HG03135 (cell line): ENCODE measurements around the gene C6orf15.

Experiments used
- ATAC-seq: cut with Tn5 transposase; IDR thresholded peaks from one replicate; pipeline ENCODE4 v1.9.1; 2021; ENCODE audit warnings: mild to moderate bottlenecking, moderate library complexity; ENCODE audit not compliant: unreplicated experiment

Gene C6orf15

GRCh38 chr6:31131595-31131994 lies 19.2 kb upstream of the C6orf15 start:
- ATAC-seq = no peak

DNA sequence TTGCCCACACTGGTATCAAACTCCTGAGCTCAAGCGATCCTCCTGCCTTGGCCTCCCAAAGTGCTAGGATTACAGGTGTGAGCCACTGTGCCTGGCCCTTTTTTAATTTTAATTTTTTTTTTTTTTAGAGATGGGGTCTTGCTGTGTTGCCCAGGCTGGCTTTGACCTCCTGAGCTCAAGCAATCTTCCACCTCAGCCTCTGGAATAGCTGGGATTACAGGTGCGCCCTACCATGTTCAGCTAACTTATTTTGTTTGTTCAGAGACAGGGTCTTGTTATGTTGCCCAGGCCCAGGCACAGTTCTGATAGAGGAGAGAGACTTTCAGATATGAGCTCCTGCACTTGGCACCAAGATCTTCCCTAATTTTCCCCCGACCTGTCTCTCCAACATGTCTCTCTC lies 18.4 kb upstream of the C6orf15 start:
- ATAC-seq = no peak

GRCh38 chr6:31129130-31129529 lies 16.8 kb upstream of the C6orf15 start:
- ATAC-seq = no peak

DNA sequence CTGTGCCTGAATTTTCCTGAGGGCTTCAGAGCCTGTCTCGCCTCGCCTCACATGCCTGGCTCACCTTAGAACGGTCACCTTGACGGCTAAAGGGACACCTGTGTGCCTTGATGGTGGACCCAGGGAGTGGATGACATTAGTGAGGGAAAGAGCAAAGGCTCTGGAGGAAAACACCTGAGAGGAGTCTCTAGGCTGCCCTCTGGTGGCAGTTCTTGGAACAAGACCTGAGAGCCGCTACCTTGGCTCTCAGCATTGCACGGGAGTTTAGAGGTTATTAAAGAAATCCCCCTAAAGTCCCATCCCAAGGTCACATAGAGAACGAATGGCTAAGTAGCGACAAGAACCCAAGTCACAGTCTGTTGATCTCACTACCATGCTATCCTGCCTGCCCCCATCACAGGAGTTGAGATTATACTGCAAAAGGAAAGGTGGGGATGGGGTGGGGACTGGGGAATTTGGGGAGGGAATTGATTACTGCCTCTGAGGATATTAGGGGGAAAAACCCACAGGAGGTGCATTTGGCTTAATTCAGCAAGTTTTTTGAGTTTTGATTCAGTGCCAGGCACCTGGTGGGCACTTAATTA lies 15.8 kb upstream of the C6orf15 start:
- no peak for ATAC-seq

DNA sequence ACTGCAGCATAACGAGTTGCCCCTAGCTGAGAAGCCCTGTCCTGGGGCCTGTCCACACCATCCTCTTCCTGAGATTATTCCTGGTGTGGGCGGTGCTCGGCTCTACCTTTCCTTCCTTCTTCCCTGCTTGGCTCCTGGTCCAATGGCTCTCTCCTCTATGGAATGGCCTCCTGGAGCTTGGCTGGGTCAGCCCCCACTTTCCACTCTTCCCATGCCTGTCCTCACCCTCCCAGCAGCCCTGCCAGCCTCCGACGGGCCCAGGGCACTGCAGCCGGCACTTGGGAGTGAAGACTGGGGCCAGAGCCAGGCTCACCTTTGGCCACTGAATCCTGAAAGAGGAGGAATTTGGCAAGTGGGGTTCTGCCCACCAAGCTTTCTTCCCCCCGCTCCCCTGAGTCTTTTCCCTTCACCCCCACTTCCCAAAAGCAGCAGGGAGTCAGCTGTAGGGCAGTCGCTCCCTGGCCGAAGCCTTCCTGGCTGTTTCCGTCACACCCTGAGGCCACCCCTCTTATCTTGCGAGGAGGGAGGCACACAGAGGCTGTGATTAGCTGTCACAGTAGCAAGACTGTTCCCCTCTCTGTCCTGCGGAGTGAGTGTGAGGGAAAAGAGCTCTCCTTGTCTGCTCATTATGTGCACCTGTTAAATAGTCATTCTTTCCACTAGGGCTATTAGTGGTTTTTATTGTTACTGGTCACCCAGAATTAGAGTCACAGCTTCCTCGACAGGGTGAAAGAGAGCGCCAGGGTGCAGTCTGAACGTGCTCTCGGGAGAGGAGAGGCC lies 14.2 kb upstream of the C6orf15 start:
- ATAC-seq = no peak

- ATAC-seq = no peak
These were observed 13.4 kb upstream of the C6orf15 start for GRCh38 chr6:31125586-31126363.

GRCh38 chr6:31125162-31125561 lies 12.8 kb upstream of the C6orf15 start:
- no peak for ATAC-seq

DNA sequence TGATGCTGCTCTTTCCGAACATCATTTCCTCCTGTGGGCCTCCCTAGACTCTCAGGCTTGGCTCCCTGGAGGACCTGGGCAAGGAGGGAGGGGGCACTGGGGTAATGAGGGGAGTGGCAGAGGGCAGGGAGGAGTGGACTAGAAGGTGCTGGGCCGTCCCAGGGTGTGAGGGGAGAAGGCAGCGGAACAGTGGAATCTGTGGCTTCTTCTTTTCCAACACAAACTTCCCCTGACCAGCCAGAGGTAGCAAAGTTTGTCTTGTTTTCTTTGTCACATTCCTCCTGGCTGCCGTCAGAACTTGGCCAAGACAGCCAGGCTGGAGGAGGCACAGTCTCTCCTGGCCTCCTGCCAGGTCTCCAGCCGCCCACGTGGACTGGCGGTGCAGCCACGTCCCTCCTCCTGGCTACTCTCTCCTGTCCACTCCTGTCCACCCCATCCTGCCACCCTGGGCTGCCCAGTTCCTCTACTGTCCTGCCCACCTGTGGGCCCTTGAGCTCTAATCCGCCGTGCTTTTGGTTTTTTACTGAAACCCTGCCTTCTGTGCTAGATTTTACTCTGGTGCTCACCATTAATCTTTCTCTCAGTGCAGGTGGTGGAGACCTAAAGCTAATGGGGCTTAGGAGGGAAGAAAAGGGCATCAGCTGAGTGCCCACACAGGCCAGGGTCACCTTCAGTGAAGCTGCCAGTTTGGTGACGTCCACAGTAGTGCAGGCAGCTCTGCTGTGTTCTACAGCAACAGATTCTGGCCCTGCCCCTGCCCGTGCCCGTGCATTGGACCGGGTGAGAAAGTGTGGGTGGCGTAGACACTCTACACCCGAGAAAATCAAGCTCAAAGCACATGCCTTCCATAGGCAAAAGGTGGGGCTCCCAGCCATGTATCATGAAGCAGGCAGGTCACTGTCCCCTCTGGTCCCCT lies 10.7 kb upstream of the C6orf15 start:
- ATAC-seq = no peak

- ATAC-seq = no peak
These were observed 8.9 kb upstream of the C6orf15 start for GRCh38 chr6:31121131-31121790.

DNA sequence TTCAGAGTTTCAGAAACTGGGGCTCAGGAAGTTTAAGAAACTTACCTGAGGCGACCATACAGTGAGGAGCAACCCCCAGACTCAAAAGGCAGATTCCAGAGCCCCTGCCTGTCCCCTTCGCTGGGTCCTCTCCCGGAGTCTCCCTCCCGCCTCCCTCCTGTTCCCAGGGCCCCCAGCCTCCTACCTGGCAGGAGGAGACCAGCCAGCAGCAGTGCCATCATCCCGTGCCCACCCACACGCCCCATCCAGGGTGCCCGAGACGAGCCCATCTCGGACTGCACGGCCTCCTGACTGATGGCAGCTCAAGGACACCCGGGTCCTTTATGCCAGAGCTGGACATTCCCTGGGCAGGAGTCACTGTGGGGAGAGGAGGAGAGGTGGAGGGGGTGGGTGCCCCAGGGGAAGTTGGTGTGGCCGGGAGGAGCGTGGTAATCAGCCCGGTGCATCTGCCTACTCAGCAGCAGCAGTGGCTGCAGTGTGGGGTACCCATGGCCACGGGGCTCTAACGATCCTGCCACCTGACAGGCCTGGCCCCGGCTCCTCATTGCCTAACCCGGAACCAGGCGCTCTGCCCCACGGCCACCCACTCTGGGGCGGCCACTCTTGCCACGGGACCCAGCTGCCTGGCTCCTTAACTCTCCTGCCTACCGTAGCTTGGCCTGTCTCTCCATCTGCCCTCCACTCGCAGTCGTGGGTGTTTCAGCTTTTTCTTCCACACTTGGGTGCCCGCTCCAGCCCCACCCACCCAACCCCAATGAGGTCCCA lies 8.0 kb upstream of the C6orf15 start, which contains the start of gene CDSN:
CDSN (minus strand) TSS at position 296 of the 765 bp plus-strand sequence; CDS start at position 269, 27 bp downstream.
- ATAC-seq = no peak

DNA sequence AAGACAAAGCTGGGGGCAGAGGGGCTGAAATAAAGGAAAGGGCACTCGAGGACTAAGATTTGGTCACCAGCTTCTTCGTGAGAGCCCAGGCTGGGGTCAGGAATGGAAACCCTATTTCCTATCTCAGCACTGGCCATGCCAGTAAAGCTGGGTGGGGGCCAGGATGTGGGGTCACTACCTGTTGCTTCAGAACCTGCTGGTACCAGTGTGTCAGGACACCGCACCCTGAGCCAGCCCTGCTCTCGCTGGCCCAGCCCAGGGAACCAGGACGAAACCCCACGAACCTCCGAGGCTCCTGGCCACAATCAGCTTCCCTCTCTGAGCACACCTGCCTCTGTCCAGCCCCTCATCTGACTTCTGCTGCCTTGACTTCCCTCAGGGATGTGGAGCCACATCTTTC lies 5.8 kb upstream of the C6orf15 start:
- no peak for ATAC-seq

DNA sequence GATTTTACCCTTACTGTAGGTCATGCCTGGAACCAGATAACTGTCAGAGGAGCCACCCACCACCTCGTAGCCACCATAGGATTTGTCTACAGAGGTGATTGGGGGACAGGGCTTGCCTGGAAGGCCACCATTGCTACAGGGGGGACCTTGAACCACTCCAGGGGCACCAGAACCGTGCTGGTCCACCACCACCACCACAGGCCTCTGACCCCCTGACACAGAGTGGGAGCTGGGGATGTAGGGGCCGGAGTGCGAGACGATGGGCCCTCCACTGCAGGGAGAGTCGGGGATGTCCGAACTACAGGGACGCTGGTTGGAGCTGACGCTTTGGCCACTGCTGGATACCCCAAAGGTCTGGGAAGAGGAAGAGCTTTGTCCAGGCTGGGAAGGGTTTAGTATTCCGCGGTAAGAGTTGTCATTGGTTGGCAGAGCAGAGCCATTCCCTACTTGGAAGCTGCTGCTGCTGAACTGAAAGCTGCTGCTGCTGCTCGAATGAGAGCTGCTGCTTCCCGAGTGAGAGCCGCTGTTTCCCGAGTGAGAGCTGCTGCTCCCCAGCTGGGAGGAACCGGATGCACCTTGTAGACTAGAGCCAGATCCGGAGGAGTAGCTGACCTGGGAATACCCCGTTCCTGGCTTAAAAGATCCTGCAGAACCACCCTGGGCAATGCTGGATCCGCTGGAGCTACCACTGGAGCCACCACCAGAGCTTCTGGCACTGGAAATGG lies 4.4 kb upstream of the C6orf15 start:
- no peak for ATAC-seq

DNA sequence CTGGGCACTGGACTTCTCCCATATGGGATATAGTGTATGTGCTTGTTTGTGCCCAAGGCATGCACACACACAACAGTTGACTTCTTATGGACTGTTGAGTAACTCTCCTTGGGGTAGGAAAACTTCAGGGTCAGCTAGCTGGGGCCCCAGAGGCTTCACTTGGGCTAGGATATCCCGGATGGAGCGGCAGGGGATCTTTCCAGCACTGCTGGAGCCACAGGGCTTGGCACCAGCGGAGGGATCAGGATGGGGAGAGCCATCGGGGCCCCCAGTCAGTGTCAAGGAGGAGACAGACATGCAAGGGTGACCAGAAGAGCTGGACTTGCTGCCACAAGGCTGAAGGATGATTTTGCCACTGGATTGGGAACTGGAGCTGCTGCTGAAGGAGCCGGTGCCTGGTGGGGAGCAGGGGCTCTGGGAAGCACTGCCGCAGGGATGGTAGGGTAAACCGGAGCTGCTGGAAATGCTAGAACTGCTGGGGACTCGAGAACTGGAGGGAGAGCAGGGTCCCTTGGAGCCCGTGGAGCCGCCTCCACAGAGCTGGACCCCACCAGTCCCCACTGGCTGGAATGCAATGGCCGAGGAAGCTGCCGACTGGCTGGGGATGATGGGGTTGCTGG lies 3.7 kb upstream of the C6orf15 start:
- ATAC-seq = no peak

DNA sequence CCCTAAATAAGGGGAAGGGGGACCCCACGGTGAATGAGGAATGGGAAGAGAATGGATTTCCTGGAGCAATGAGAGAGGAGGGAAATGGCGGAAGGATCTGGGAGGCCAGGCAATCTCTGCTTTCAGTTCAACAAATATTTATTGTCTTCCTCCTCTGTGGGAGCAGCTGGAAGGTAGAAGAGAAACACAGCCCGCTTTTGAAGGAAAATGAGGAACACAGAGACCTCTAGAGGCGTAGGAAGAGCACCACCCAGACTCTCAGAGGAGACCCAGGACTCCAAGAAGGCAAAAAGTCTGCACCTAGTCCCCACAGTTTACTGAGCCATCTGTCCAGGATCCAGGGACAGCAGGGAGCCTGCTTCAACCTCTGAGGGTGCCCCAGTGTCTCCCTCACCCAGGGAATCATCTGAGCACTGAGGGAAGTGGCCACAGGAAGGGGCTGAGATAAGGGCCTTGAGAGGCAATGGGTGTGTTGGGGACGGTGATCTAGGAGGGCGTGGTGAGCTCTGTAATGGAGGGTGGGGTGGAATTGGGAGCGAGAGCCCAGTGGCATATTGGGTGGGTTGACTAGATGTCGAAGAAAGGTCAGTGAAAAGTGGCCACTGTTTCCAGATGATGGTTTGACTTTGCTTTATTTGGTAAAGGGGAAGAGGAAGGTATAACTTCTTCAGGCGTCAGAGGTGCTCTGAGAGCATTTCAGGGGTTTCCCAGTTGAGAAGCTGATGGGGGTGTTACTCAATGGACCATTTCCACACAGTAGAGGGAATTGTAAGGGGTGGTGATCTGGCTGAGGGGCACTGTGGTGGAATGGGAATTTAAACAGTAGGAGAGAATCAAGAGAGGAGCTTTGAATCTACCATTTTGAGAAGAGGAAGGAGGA lies 2.8 kb upstream of the C6orf15 start:
- ATAC-seq = no peak

GRCh38 chr6:31114541-31114878 lies 2.1 kb upstream of the C6orf15 start, which contains the start of gene PSORS1C1:
Gene PSORS1C1 (plus strand): TSS chr6:31114800. CDS start chr6:31129633, 14,833 bp downstream.
- ATAC-seq = no peak

DNA sequence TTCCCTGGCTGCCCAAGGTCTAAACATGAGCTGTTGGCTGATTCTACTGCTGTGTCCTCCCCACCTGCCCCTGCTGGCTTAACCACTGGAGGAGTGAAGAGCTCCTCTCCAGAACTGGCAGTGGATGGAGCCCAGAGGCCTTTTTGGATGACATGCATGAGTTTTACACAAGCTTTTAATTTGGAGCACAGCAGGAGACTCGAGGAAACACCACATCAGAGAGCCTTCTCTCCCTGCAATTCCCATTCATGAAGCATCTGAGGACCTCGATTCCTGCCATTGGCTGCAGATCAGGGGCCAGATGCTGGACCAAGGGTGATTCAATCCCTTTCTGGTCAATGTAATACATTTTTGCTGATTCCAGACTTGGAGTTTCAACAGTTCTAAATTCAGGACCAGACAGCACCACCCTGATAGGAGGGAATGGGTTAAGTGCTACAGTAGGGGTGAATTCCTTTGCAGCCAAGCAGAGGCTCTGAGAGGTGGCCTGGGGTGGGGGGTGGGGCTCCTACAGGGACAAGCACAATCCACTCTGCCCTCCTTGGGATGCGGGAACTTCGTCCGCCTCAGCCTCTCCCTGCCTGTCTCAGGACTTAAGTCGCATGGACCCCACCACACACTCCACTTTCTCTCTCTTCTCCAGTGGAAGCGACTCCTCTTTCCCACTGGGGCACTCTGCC lies 1.6 kb upstream of the C6orf15 start:
- no peak for ATAC-seq

DNA sequence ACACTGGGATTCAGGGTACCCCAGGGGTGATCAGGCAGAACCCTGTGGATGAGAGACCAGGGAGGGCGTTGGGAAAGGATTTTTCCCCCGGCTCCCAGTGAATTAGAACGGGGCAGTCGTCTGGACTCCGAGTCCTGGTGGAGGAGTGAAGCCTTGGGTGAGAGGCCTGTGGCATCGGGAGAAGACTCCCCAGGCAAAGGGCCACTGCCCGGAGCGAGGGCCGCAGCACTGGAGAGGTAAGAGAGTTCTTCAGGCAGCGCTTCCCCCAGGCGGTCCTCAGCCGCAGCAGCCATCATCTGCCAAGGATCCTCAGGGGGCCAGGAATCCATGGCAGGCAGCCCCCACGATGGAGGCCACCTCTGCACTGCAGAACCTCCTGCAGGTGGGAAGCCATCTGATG lies 663 bp downstream of the C6orf15 start:
- ATAC-seq = no peak
